Transverse colon (tissue), 4 donors: Measurements from ENCODE around the gene TBX6. TPM values are rescaled to one million over a fixed set of nuclear protein-coding genes. Genes with fewer than 3 reads are reported as not detected.

ENCODE experiments used
- DNase-seq: peaks from one replicate; pipeline ENCODE4 v3.0.0-alpha.2; 2019
- H3K27ac ChIP-seq, 4 donors: fragments of 200-600 bp; sonication (generic); 2 replicates each; pipeline ENCODE4 v1.5.1; 2016 to 2018; ENCODE audit warnings: inconsistent platforms in 4 of 4
- H3K27me3 ChIP-seq: fragments of 200-600 bp; sonication (generic); 2 replicates; pipeline ENCODE4 v1.5.1; 2017; ENCODE audit warnings: inconsistent platforms
- H3K36me3 ChIP-seq, 4 donors: fragments of 200-600 bp; sonication (generic); 2 replicates each; pipeline ENCODE4 v1.5.1; 2017 to 2019; ENCODE audit warnings: inconsistent platforms in 4 of 4
- H3K4me1 ChIP-seq, 4 donors: fragments of 200-600 bp; sonication (generic); 2 replicates each; pipeline ENCODE4 v1.5.1; 2017 to 2020; ENCODE audit warnings: inconsistent platforms in 4 of 4
- H3K4me3 ChIP-seq, 4 donors: fragments of 200-600 bp; sonication (generic); 1 replicate in 1 of 4; 2 replicates in 3 of 4; pipeline versions ENCODE4 v1.5.1 to v1.6.1; 2017 to 2019; ENCODE audit warnings: inconsistent platforms in 4 of 4
- H3K9me3 ChIP-seq, 2 donors: fragments of 200-600 bp; sonication (generic); 2 replicates each; pipeline ENCODE4 v1.5.1; 2017 to 2019; ENCODE audit warnings: inconsistent platforms in 2 of 2
- CTCF ChIP-seq, 5 experiments: fragments of 200-600 bp in 3 of 5; fragments of 450-650 bp in 2 of 5; sonication (generic) in 3 of 5; IDR thresholded peaks; 1 replicate in 2 of 5; 2 replicates in 3 of 5; pipeline ENCODE4 v1.5.1; 2016 to 2017; ENCODE audit warnings: antibody characterized with exemption in 5 of 5, inconsistent platforms in 3 of 5, mild to moderate bottlenecking in 2 of 5, moderate library complexity in 1 of 5
- EP300 ChIP-seq: sonication (generic); formaldehyde crosslinking; IDR thresholded peaks from one replicate; pipeline ENCODE4 v1.6.1; 2017; ENCODE audit warnings: antibody characterized with exemption, low read depth
- POLR2A ChIP-seq: fragments of 450-650 bp; IDR thresholded peaks from one replicate; pipeline ENCODE4 v1.6.1; 2016; ENCODE audit warnings: antibody characterized with exemption, mild to moderate bottlenecking, moderate library complexity
- POLR2AphosphoS5 ChIP-seq, 3 donors: sonication (generic); formaldehyde crosslinking; IDR thresholded peaks; one replicate each; pipeline ENCODE4 v1.6.1; 2016; ENCODE audit warnings: antibody characterized with exemption in 3 of 3
- WGBS, 2 donors: methylation state at CpG; one replicate each; pipeline ENCODE4 v1.1.5; 2018; ENCODE audit warnings: low coverage in 1 of 2; 5-methylcytosine and 5-hydroxymethylcytosine counted together
- in situ Hi-C, 4 donors: fragments of 200-750 bp; cut with MboI; loops; one replicate each; pipeline versions ENCODE4 v1.15.0 to v1.15.1; 2017; ENCODE audit warnings: low sequenced_read_pairs in 3 of 4, low pct_ligation_motif_present in 1 of 4, low pct_unique_long_range_greater_than_20kb in 1 of 4
- intact Hi-C: fragments of 100-400 bp; cut with DNase I; formaldehyde crosslinking; loops from one replicate; pipeline ENCODE4 v1.15.1; 2023; ENCODE audit warnings: low total_unique reads
- total RNA-seq, 4 donors: library from RNA; depleted of rRNA; stranded (reverse); fragments of >200 nt; gene quantifications; one replicate each; pipeline ENCODE4 v1.1.0, GENCODE V29; 2016

TBX6 gene
- total RNA-seq, 4 donors from 2014 or later: 0.82 to 2.2 TPM; not detected in 2

- intact Hi-C loops (no loop called here), in situ Hi-C loops (loop anchor here in 2 of 4 donors (25.0 kb wide), 2 partner anchors 324 to 549 kb away; partner anchors contain the start of gene ZNF771 (in 2 of the 2))
- 72 to 78% methylated on average over 3 to 10 of the region's 10 CpGs for WGBS, 2 donors
- Histone ChIP-seq H3K27ac (no peak overlapping the region), H3K9me3 (no peaks in the 10 kb centered on the region), H3K4me1 (peaks cover 13 to 26% (median 20%) of the 10 kb centered on the region in 4 donors), H3K36me3 (peaks cover 0 to 18% (median 0%) of the 10 kb centered on the region in 4 donors), H3K4me3 (no peak overlapping the region), H3K27me3 (no peaks in the 10 kb centered on the region)
- no peak for DNase-seq
- TF ChIP-seq CTCF (IDR thresholded peaks at IDR 0.05): no peak
- TF ChIP-seq EP300: no peak
- TF ChIP-seq POLR2A: no peak
- TF ChIP-seq POLR2AphosphoS5 (IDR thresholded peaks at IDR 0.05): no peak
These were observed 3.4 kb downstream of the TBX6 start for GRCh38 chr16:30088237-30088831.

GRCh38 chr16:30087181-30087898 lies 4.4 kb downstream of the TBX6 start:
- 84 to 100% methylated on average over 2 to 11 of the region's 11 CpGs for WGBS, 2 donors
- Histone ChIP-seq H3K27me3 (no peaks in the 10 kb centered on the region), H3K4me1 (peaks cover 3 to 16% (median 12%) of the 10 kb centered on the region in 4 donors), H3K36me3 (peaks cover 0 to 28% (median 5%) of the 10 kb centered on the region in 4 donors), H3K4me3 (no peak overlapping the region), H3K9me3 (no peaks in the 10 kb centered on the region), H3K27ac (no peak overlapping the region)
- in situ Hi-C loops (loop anchor here in 2 of 4 donors (25.0 kb wide), 2 partner anchors 325 to 550 kb away; partner anchors contain the start of gene ZNF771 (in 2 of the 2)), intact Hi-C loops (no loop called here)
- no peak for DNase-seq
- no peak for TF ChIP-seq POLR2A
- TF ChIP-seq EP300: no peak
- no peak for TF ChIP-seq POLR2AphosphoS5 (IDR thresholded peaks at IDR 0.05)
- no peak for TF ChIP-seq CTCF (IDR thresholded peaks at IDR 0.05)

GRCh38 chr16:30086291-30087140 lies 5.2 kb downstream of the TBX6 start:
- Histone ChIP-seq H3K9me3 (no peaks in the 10 kb centered on the region), H3K27ac (no peak overlapping the region), H3K27me3 (no peaks in the 10 kb centered on the region), H3K4me1 (peaks cover 0 to 12% (median 8%) of the 10 kb centered on the region in 4 donors), H3K4me3 (no peak overlapping the region), H3K36me3 (peaks cover 0 to 34% (median 7%) of the 10 kb centered on the region in 4 donors)
- no peak for DNase-seq
- intact Hi-C loops (no loop called here), in situ Hi-C loops (loop anchor here in 2 of 4 donors (25.0 kb wide), 2 partner anchors 326 to 551 kb away; partner anchors contain the start of gene ZNF771 (in 2 of the 2))
- TF ChIP-seq CTCF (IDR thresholded peaks at IDR 0.05) (no peak), POLR2A (no peak), EP300 (no peak), POLR2AphosphoS5 (IDR thresholded peaks at IDR 0.05) (no peak)
- 85% methylated on average over 27 of the region's 27 CpGs; no CpG with 5 or more reads in 1 of the 2 donors for WGBS, 2 donors
